ENCODE measurements around the gene TOX2.

The TOX2 gene

DNA sequence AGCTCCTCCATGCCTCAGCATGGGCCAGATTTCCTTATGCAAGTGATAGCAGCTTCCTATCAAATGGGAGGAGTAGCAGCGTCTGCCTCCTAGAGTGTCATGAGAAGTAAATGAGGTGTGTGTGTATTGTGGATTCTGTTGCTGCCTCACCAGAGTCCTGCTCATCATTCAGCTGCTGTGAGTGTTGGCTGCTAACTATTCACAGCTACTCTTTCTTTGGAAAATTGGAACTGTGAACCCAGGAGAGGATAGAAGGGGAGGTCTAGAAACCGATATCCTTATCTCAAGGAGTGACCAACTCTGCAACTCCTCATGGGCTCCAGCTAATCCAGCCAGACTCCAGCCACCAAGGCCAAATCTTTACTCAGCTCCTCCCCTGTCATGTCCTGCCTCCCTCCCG is 63.3 kb downstream of the TOX2 start:
- Histone ChIP-seq H3K9me3 (ENCODE audit: control insufficient read depth, insufficient read depth, low read depth, low read length) (no peaks in the 10 kb centered on the region), H3K4me1 (ENCODE audit: control insufficient read depth, insufficient read depth, low read length) (no peaks in the 10 kb centered on the region), H3K36me3 (ENCODE audit: control insufficient read depth in 2 of 2, insufficient read depth in 1 of 2, low read length in 2 of 2) (no peaks in the 10 kb centered on the region), H3K27ac (ENCODE audit: extremely low read depth, low read depth, low read length) (no peak overlapping the region), H3K4me3 (ENCODE audit: low read depth, low read length) (no peak overlapping the region)
- ChIA-PET CTCF (interaction anchor here (0.6 to 0.7 kb wide), 3 partner anchors 79 to 186 kb away, joined by 3 to 4 read pairs (median 3); no protein-coding TSS in a partner anchor), POLR2A (no interaction called here)
- TF ChIP-seq ZSCAN23 (tag by site-specific recombination; IDR thresholded peaks at IDR 0.05), result no peak
- peak; percentile 69 for TF ChIP-seq PRDM4 (tag by site-specific recombination; IDR thresholded peaks at IDR 0.05)
- TF ChIP-seq PRDM10 (tag by site-specific recombination; IDR thresholded peaks at IDR 0.05), result no peak

- no peaks in the 10 kb centered on the region for H3K4me1 ChIP-seq (ENCODE audit: control insufficient read depth, insufficient read depth, low read length)
- no peak overlapping the region for H3K4me3 ChIP-seq (ENCODE audit: low read depth, low read length)
- H3K36me3 ChIP-seq (ENCODE audit: control insufficient read depth in 2 of 2, insufficient read depth in 1 of 2, low read length in 2 of 2), result no peaks in the 10 kb centered on the region
- no peak for TF ChIP-seq ZNF747 (tag by site-specific recombination; IDR thresholded peaks at IDR 0.05)
- TF ChIP-seq ZNF26 (tag by site-specific recombination; IDR thresholded peaks at IDR 0.05), result no peak
- no peak for TF ChIP-seq SCRT2 (tag by site-specific recombination; IDR thresholded peaks at IDR 0.05)
- CTCF ChIA-PET, result no interaction called here
- H3K27ac ChIP-seq (ENCODE audit: extremely low read depth, low read depth, low read length), result no peak overlapping the region
- no peaks in the 10 kb centered on the region for H3K9me3 ChIP-seq (ENCODE audit: control insufficient read depth, insufficient read depth, low read depth, low read length)
- POLR2A ChIA-PET, result no interaction called here
Measured at GRCh38 chr20:43979576-43980105, 65.0 kb downstream of the TOX2 start.

GRCh38 chr20:43981540-43981939 is 66.9 kb downstream of the TOX2 start:
- Histone ChIP-seq H3K27ac (ENCODE audit: extremely low read depth, low read depth, low read length) (no peak overlapping the region), H3K4me1 (ENCODE audit: control insufficient read depth, insufficient read depth, low read length) (peaks cover 4% of the 10 kb centered on the region), H3K4me3 (ENCODE audit: low read depth, low read length) (no peak overlapping the region), H3K9me3 (ENCODE audit: control insufficient read depth, insufficient read depth, low read depth, low read length) (no peaks in the 10 kb centered on the region), H3K36me3 (ENCODE audit: control insufficient read depth in 2 of 2, insufficient read depth in 1 of 2, low read length in 2 of 2) (no peaks in the 10 kb centered on the region)
- CTCF ChIA-PET, result interaction anchor here (0.7 to 1.4 kb wide), 2 partner anchors 99 to 110 kb away, joined by 4 to 5 read pairs; no protein-coding TSS in a partner anchor
- no peak for TF ChIP-seq ZNF658 (tag by site-specific recombination; IDR thresholded peaks at IDR 0.05)
- no peak for TF ChIP-seq ZNF16 (tag by site-specific recombination; IDR thresholded peaks at IDR 0.05; ENCODE audit: low read depth)
- TF ChIP-seq ZNF146 (tag by site-specific recombination; IDR thresholded peaks at IDR 0.05), result no peak
- no peak for TF ChIP-seq ZNF600 (tag by site-specific recombination; IDR thresholded peaks at IDR 0.05)
- POLR2A ChIA-PET, result interaction anchor here (0.6 kb wide), 1 partner anchor 132 kb away, joined by 4 read pairs; no protein-coding TSS in a partner anchor

All from HEK293 (cell line).